ENCODE measurements around the gene VPS52.

DNA sequence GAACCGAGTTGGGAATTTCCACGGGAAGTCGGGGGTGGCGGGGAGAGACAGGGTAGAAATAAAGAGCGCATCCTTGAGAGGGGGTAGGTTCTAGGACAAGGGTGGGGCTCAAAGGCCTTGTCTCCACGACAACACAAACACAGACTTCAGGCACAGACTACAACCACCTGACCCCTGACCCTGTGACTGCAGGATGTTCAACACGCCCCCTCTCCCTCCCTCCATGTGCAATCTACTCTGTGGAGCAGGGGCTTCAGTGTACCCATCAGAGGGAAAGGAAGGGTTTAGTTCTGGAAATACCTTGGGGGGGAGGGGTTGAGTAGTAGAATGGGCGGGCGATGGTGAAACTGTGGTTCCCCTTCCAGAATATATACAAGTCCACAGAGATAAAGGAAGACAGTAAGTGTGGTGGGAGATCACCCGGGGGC lies 42.9 kb upstream of the VPS52 start:
- TF ChIP-seq, protein P1, sequence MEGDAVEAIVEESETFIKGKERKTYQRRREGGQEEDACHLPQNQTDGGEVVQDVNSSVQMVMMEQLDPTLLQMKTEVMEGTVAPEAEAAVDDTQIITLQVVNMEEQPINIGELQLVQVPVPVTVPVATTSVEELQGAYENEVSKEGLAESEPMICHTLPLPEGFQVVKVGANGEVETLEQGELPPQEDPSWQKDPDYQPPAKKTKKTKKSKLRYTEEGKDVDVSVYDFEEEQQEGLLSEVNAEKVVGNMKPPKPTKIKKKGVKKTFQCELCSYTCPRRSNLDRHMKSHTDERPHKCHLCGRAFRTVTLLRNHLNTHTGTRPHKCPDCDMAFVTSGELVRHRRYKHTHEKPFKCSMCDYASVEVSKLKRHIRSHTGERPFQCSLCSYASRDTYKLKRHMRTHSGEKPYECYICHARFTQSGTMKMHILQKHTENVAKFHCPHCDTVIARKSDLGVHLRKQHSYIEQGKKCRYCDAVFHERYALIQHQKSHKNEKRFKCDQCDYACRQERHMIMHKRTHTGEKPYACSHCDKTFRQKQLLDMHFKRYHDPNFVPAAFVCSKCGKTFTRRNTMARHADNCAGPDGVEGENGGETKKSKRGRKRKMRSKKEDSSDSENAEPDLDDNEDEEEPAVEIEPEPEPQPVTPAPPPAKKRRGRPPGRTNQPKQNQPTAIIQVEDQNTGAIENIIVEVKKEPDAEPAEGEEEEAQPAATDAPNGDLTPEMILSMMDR (conservative IDR thresholded peaks at IDR 0.05; ENCODE audit: low read length), result no peak
- no peak for TF ChIP-seq EZH2phosphoT487 (IDR thresholded peaks at IDR 0.05; ENCODE audit: borderline replicate concordance, low read depth, low read length)
